ENCODE data around the gene DOK5. TPM values are rescaled to one million over a fixed set of nuclear protein-coding genes. Genes with fewer than 3 reads are reported as not detected.

The DOK5 gene
- total and polyA plus RNA-seq, 2 donors from 2014 or later = 4.8 to 5.4 TPM

- Histone ChIP-seq H3K4me1 (ENCODE audit: control insufficient read depth in 2 of 3, insufficient read depth in 2 of 3, low read depth in 1 of 3, low read length in 3 of 3) (peaks cover 0 to 2% (median 0%) of the 10 kb centered on the region in 3 donors), H3K4me3 (ENCODE audit: low read length in 3 of 3) (no peak overlapping the region), H3K27ac (ENCODE audit: low read depth in 2 of 2, low read length in 2 of 2) (no peak overlapping the region), H3K9me3 (ENCODE audit: control insufficient read depth in 2 of 3, insufficient read depth in 1 of 3, low read length in 3 of 3) (no peaks in the 10 kb centered on the region), H3K9ac (ENCODE audit: low read length in 3 of 3) (no peak overlapping the region), H3K27me3 (ENCODE audit: control insufficient read depth, insufficient read depth, low read length) (no peaks in the 10 kb centered on the region), H3K36me3 (ENCODE audit: control insufficient read depth in 2 of 3, insufficient read depth in 3 of 3, low read length in 3 of 3) (no peaks in the 10 kb centered on the region)
- FAIRE-seq (no peak), DNase-seq (no peak)
- no peak for TF ChIP-seq CTCF (IDR thresholded peaks at IDR 0.05; ENCODE audit: borderline replicate concordance, extremely low read depth, insufficient read depth)
- intact Hi-C loops (cut with DNase I) = no loop called here
These were observed 147.2 kb downstream of the DOK5 start for GRCh38 chr20:54622333-54623295.

GRCh38 chr20:54623991-54624569 lies 148.7 kb downstream of the DOK5 start:
- TF ChIP-seq CTCF (IDR thresholded peaks at IDR 0.05; ENCODE audit: borderline replicate concordance, extremely low read depth, insufficient read depth) = no peak
- no peak for FAIRE-seq
- peaks cover 0 to 2% (median 0%) of the 10 kb centered on the region in 3 donors for H3K4me1 ChIP-seq (ENCODE audit: control insufficient read depth in 2 of 3, insufficient read depth in 2 of 3, low read depth in 1 of 3, low read length in 3 of 3)
- no peak overlapping the region for H3K4me3 ChIP-seq (ENCODE audit: low read length in 3 of 3)
- peak in 2 of 5 donors; percentile 29 to 32 for DNase-seq
- no peaks in the 10 kb centered on the region for H3K9me3 ChIP-seq (ENCODE audit: control insufficient read depth in 2 of 3, insufficient read depth in 1 of 3, low read length in 3 of 3)
- no peaks in the 10 kb centered on the region for H3K36me3 ChIP-seq (ENCODE audit: control insufficient read depth in 2 of 3, insufficient read depth in 3 of 3, low read length in 3 of 3)
- H3K27me3 ChIP-seq (ENCODE audit: control insufficient read depth, insufficient read depth, low read length) = no peaks in the 10 kb centered on the region
- H3K9ac ChIP-seq (ENCODE audit: low read length in 3 of 3) = no peak overlapping the region
- H3K27ac ChIP-seq (ENCODE audit: low read depth in 2 of 2, low read length in 2 of 2) = no peak overlapping the region
- intact Hi-C loops (cut with DNase I) = no loop called here

GRCh38 chr20:54624706-54625390 lies 149.5 kb downstream of the DOK5 start:
- Histone ChIP-seq H3K27ac (ENCODE audit: low read depth in 2 of 2, low read length in 2 of 2) (no peak overlapping the region), H3K9ac (ENCODE audit: low read length in 3 of 3) (no peak overlapping the region), H3K4me1 (ENCODE audit: control insufficient read depth in 2 of 3, insufficient read depth in 2 of 3, low read depth in 1 of 3, low read length in 3 of 3) (peaks cover 0 to 2% (median 0%) of the 10 kb centered on the region in 3 donors), H3K9me3 (ENCODE audit: control insufficient read depth in 2 of 3, insufficient read depth in 1 of 3, low read length in 3 of 3) (no peaks in the 10 kb centered on the region), H3K36me3 (ENCODE audit: control insufficient read depth in 2 of 3, insufficient read depth in 3 of 3, low read length in 3 of 3) (no peaks in the 10 kb centered on the region), H3K4me3 (ENCODE audit: low read length in 3 of 3) (no peak overlapping the region), H3K27me3 (ENCODE audit: control insufficient read depth, insufficient read depth, low read length) (no peaks in the 10 kb centered on the region)
- no peak for TF ChIP-seq CTCF (IDR thresholded peaks at IDR 0.05; ENCODE audit: borderline replicate concordance, extremely low read depth, insufficient read depth)
- DNase-seq (peak in 2 of 5 donors; percentile 50 to 63), FAIRE-seq (no peak)
- intact Hi-C loops (cut with DNase I) = no loop called here

All from kidney (tissue), 14 donors.